Fibroblast of villous mesenchyme (primary cell): ENCODE results near the gene HIF3A. TPM values are rescaled to one million over a fixed set of nuclear protein-coding genes. Genes with fewer than 3 reads are reported as not detected.

Experiments used
- DNase-seq: peaks from one replicate; pipeline ENCODE4 v3.0.0-alpha.2; 2010; ENCODE audit warnings: low read depth
- H3K4me3 ChIP-seq: 2 replicates; pipeline ENCODE4 v1.5.1; 2011; ENCODE audit warnings: low read depth, mild to moderate bottlenecking, low read length
- total RNA-seq: library from RNA; depleted of rRNA; stranded (reverse); fragments of >200 nt; gene quantifications from 2 replicates; pipeline ENCODE4 v1.2.3, GENCODE V29; 2012
- TF ChIP-seq, protein P1 (sequence below): IDR thresholded peaks from 2 replicates; pipeline ENCODE4 v1.5.1; 2012; ENCODE audit warnings: low read depth, mild to moderate bottlenecking, low read length; ENCODE audit not compliant: insufficient read depth

HIF3A gene
- total RNA-seq, 1 donor: 0.43 TPM

- no peak overlapping the region for H3K4me3 ChIP-seq
- no peak for DNase-seq
- TF ChIP-seq, protein P1, sequence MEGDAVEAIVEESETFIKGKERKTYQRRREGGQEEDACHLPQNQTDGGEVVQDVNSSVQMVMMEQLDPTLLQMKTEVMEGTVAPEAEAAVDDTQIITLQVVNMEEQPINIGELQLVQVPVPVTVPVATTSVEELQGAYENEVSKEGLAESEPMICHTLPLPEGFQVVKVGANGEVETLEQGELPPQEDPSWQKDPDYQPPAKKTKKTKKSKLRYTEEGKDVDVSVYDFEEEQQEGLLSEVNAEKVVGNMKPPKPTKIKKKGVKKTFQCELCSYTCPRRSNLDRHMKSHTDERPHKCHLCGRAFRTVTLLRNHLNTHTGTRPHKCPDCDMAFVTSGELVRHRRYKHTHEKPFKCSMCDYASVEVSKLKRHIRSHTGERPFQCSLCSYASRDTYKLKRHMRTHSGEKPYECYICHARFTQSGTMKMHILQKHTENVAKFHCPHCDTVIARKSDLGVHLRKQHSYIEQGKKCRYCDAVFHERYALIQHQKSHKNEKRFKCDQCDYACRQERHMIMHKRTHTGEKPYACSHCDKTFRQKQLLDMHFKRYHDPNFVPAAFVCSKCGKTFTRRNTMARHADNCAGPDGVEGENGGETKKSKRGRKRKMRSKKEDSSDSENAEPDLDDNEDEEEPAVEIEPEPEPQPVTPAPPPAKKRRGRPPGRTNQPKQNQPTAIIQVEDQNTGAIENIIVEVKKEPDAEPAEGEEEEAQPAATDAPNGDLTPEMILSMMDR: no peak
Measured at GRCh38 chr19:46284635-46285034, 12.2 kb upstream of the HIF3A start.

DNA sequence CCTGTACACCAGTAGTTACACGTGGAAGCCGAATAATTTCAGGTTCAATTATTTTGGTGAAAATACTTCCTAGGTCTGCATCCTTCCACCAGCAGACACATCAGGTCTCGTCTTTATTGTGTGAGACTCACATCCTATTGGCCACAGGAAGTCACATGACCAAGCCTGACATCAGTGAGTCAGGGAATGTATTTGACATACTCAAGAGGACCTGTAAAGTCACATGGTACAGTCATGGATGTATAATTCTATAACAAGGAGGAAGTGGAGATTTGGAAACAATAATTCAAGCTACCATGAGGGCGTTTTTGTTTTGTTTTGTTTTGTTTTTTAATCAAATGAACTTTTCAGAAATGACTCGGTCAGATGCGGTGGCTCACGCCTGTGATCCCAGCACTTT is 9.3 kb upstream of the HIF3A start:
- peak; percentile 37 for DNase-seq
- no peak overlapping the region for H3K4me3 ChIP-seq
- TF ChIP-seq, protein P1: no peak

DNA sequence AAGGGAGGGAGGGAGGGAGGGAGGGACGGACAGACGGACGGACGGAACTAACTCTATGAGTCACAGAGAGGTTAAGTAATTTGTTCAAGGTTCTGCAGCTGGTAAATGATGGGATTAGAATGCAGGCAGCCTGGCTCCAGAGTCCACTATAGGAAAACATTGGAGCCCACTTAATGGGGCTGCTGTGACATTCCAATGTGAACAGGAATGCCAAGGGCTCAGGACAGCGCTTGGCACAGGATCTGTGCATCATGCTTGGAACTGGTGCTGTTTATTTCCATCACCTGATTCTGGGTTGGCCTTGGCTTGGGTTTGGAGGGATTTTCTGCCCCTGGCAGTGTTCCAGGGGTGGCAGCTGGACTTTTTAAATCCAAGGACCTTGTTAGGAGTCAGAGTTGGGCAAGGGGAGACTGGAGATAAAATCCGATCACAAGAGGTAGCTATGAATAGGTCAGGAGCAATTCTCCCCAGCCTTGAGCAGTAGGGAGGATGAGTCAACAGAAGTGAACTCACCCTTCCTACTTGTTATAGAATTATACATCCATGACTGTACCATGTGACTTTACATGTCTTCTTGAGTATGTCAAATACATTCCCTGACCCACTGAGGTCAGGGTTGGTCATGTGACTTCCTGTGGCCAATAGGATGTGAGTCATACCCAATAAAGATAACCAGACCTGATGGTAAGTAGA is 7.8 kb upstream of the HIF3A start:
- no peak overlapping the region for H3K4me3 ChIP-seq
- TF ChIP-seq, protein P1: no peak
- peak; percentile 98 for DNase-seq

GRCh38 chr19:46289724-46290619 is 6.9 kb upstream of the HIF3A start:
- TF ChIP-seq, protein P1: no peak
- DNase-seq: no peak

DNA sequence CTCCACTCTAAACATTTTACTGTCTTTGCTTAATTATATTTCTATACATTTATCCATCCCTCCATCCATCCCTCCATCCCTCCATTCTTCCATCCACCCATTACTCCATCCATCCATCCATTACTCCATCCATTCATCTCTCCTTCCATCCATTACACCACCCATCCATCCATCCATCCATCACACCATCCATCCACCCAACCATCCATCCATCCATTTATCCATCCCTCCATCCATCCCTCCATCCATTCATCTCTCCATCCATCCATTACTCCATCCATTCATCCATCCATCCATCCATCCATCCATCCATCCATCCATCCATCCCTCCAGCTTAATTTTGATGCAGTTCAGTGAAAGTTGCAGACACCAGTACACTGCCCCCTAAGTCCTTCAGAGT is 5.0 kb upstream of the HIF3A start:
- H3K4me3 ChIP-seq: no peak overlapping the region
- TF ChIP-seq, protein P1: no peak
- no peak for DNase-seq

More at GRCh38 chr19:46289724-46290619, 6.9 kb upstream of the HIF3A start:
- H3K4me3 ChIP-seq: no peak overlapping the region

DNA sequence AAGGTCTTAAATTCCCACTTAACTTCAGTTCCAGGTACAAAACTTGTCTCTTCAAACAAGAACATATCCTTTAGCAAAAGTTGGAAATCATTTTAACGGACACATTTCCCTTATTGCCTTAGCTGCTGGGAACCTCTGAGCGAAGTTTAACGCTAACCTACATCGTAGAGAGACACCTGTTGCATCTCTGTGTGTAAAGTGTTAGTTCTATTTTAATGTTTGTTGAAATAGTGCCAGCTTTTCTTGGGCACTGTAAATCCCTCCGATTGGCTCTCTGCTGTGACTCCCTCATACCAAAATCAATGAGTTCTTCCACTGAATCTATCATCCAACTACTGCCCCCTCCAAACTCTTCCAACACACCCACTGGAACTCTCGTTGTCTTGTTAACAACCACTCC is 2.3 kb upstream of the HIF3A start:
- TF ChIP-seq, protein P1: no peak
- no peak overlapping the region for H3K4me3 ChIP-seq
- no peak for DNase-seq
